Jurkat, Clone E6-1 (cell line): Measurements from ENCODE around the gene MPV17L.
"Not testable (repeated sequence)": the region's sequence is repeated elsewhere in the genome, so short reads cannot be mapped to it uniquely, and the experiment has no call there.

Experiments
- DNase-seq: peaks from one replicate; pipeline ENCODE4 v3.0.0-alpha.2; 2011; ENCODE audit warnings: low read depth, low spot score
- H3K4me3 ChIP-seq: 2 replicates; pipeline ENCODE4 v1.5.1; 2011; ENCODE audit warnings: mild to moderate bottlenecking, low read length, control low read depth, moderate library complexity

MPV17L gene

GRCh38 chr16:15404091-15404490 lies 8.5 kb downstream of the MPV17L start:
- DNase-seq, H3K4me3 ChIP-seq: not testable (repeated sequence)

GRCh38 chr16:15404792-15405191 lies 9.2 kb downstream of the MPV17L start:
- no peak for DNase-seq
- H3K4me3 ChIP-seq = no peak overlapping the region

- H3K4me3 ChIP-seq, DNase-seq: not testable (repeated sequence)
These were observed 12.2 kb downstream of the MPV17L start for GRCh38 chr16:15407756-15408155.

- H3K4me3 ChIP-seq, DNase-seq: not testable (repeated sequence)
These were observed 13.9 kb downstream of the MPV17L start for GRCh38 chr16:15409476-15409875.

GRCh38 chr16:15415511-15415985 lies 20.0 kb downstream of the MPV17L start:
- no peak for DNase-seq
- no peak overlapping the region for H3K4me3 ChIP-seq

- DNase-seq = no peak
- no peak overlapping the region for H3K4me3 ChIP-seq
These were observed 21.6 kb downstream of the MPV17L start for GRCh38 chr16:15417197-15417596.

- no peak overlapping the region for H3K4me3 ChIP-seq
- DNase-seq = no peak
These were observed 22.7 kb downstream of the MPV17L start for GRCh38 chr16:15418206-15418605.

GRCh38 chr16:15421696-15422095 lies 26.1 kb downstream of the MPV17L start:
- H3K4me3 ChIP-seq, DNase-seq: not testable (repeated sequence)

GRCh38 chr16:15422222-15422621 lies 26.7 kb downstream of the MPV17L start:
- H3K4me3 ChIP-seq = no peak overlapping the region

GRCh38 chr16:15425861-15426260 lies 30.3 kb downstream of the MPV17L start:
- H3K4me3 ChIP-seq = no peak overlapping the region
- DNase-seq = no peak

More at GRCh38 chr16:15422222-15422621, 26.7 kb downstream of the MPV17L start:
- DNase-seq = no peak

GRCh38 chr16:15426796-15427195 lies 31.2 kb downstream of the MPV17L start:
- DNase-seq = no peak
- no peak overlapping the region for H3K4me3 ChIP-seq

- H3K4me3 ChIP-seq = no peak overlapping the region
- DNase-seq = peak; percentile 44
These were observed 32.2 kb downstream of the MPV17L start for GRCh38 chr16:15427648-15428239.

GRCh38 chr16:15430884-15431283 lies 35.3 kb downstream of the MPV17L start:
- not testable (repeated sequence) for H3K4me3 ChIP-seq, DNase-seq

GRCh38 chr16:15434079-15434424 lies 38.5 kb downstream of the MPV17L start:
- DNase-seq = no peak
- H3K4me3 ChIP-seq = peak overlapping the region; percentile 80

GRCh38 chr16:15434425-15435215 lies 39.1 kb downstream of the MPV17L start, which contains the start of gene BMERB1:
TSS of gene BMERB1 (plus strand) at chr16:15434588. CDS start at chr16:15434654, 66 bp downstream.
- peak; percentile 49 for DNase-seq
- H3K4me3 ChIP-seq = peak within 1 kb of the TSS; percentile 80

- DNase-seq = no peak
- H3K4me3 ChIP-seq = peak overlapping the region; percentile 80
These were observed 39.8 kb downstream of the MPV17L start for GRCh38 chr16:15435216-15435864.

GRCh38 chr16:15439102-15439501 lies 43.5 kb downstream of the MPV17L start:
- DNase-seq = no peak
- H3K4me3 ChIP-seq = no peak overlapping the region

- DNase-seq = no peak
- no peak overlapping the region for H3K4me3 ChIP-seq
These were observed 44.0 kb downstream of the MPV17L start for GRCh38 chr16:15439521-15439920.

- no peak overlapping the region for H3K4me3 ChIP-seq
- no peak for DNase-seq
These were observed 45.3 kb downstream of the MPV17L start for GRCh38 chr16:15440852-15441251.

- not testable (repeated sequence) for DNase-seq, H3K4me3 ChIP-seq
These were observed 46.6 kb downstream of the MPV17L start for GRCh38 chr16:15442140-15442539.
